Ovary (tissue), 3 donors: ENCODE results near the gene PRND.

Experiments
- POLR2A ChIP-seq: fragments of 450-650 bp; IDR thresholded peaks from one replicate; pipeline ENCODE4 v1.6.1; 2017; ENCODE audit warnings: antibody characterized with exemption, mild to moderate bottlenecking, moderate library complexity
- TF ChIP-seq, protein P1 (sequence below), 3 donors: fragments of 450-650 bp in 2 of 3; fragments of 200-600 bp in 1 of 3; IDR thresholded peaks; one replicate each; pipeline versions ENCODE4 v1.5.1 to v1.8.0; 2016 to 2022; ENCODE audit warnings: antibody characterized with exemption in 3 of 3, mild to moderate bottlenecking in 1 of 3
- donor health status: DM: no; HTN: no; CAD: no.

DNA sequence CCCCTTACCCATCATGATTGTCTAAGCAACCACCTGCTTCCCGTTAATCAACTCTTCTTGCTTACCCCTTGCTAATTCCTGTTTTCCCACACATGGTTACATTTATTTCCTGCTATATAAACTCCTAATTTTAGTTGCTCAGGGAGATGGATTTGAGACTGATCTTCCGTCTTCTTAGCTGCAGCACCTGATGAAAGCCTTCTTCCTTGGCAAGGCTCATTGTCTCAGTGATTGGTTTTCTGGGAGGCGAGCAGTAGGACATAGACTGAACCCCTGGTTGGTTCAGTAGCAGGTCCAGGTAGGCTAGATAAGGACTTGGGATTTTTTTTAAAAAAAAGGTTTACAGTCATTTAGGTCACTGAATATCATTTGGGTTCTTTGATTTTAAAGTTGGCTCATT, 50.4 kb downstream of the PRND start:
- TF ChIP-seq POLR2A: no peak
- TF ChIP-seq, protein P1, sequence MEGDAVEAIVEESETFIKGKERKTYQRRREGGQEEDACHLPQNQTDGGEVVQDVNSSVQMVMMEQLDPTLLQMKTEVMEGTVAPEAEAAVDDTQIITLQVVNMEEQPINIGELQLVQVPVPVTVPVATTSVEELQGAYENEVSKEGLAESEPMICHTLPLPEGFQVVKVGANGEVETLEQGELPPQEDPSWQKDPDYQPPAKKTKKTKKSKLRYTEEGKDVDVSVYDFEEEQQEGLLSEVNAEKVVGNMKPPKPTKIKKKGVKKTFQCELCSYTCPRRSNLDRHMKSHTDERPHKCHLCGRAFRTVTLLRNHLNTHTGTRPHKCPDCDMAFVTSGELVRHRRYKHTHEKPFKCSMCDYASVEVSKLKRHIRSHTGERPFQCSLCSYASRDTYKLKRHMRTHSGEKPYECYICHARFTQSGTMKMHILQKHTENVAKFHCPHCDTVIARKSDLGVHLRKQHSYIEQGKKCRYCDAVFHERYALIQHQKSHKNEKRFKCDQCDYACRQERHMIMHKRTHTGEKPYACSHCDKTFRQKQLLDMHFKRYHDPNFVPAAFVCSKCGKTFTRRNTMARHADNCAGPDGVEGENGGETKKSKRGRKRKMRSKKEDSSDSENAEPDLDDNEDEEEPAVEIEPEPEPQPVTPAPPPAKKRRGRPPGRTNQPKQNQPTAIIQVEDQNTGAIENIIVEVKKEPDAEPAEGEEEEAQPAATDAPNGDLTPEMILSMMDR (IDR thresholded peaks at IDR 0.05): no peak
